ENCODE data around the gene HNRNPUL2. TPM values are rescaled to one million over a fixed set of nuclear protein-coding genes. Genes with fewer than 3 reads are reported as not detected.
A peak's percentile ranks its signal among the peaks of the same experiment; 100 is the strongest.

HNRNPUL2 gene
- total RNA-seq, 1 experiment from 2014 or later, result 36.4 TPM

- peaks cover 78% of the 10 kb centered on the region for H3K36me3 Mint-ChIP-seq (ENCODE audit: insufficient read depth, unreplicated experiment)
- DNase-seq (ENCODE audit: unreplicated experiment), result peak; percentile 65
- peaks cover 3% of the 10 kb centered on the region for H3K4me1 Mint-ChIP-seq (ENCODE audit: insufficient read depth, unreplicated experiment)
- TF ChIP-seq, protein P1, sequence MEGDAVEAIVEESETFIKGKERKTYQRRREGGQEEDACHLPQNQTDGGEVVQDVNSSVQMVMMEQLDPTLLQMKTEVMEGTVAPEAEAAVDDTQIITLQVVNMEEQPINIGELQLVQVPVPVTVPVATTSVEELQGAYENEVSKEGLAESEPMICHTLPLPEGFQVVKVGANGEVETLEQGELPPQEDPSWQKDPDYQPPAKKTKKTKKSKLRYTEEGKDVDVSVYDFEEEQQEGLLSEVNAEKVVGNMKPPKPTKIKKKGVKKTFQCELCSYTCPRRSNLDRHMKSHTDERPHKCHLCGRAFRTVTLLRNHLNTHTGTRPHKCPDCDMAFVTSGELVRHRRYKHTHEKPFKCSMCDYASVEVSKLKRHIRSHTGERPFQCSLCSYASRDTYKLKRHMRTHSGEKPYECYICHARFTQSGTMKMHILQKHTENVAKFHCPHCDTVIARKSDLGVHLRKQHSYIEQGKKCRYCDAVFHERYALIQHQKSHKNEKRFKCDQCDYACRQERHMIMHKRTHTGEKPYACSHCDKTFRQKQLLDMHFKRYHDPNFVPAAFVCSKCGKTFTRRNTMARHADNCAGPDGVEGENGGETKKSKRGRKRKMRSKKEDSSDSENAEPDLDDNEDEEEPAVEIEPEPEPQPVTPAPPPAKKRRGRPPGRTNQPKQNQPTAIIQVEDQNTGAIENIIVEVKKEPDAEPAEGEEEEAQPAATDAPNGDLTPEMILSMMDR (IDR thresholded peaks at IDR 0.05; ENCODE audit: unreplicated experiment), result no peak
- H3K9me3 Mint-ChIP-seq (ENCODE audit: unreplicated experiment), result no peaks in the 10 kb centered on the region
- H3K27me3 Mint-ChIP-seq (ENCODE audit: insufficient read depth, unreplicated experiment), result no peaks in the 10 kb centered on the region
- CTCF ChIA-PET, result interaction anchor here (0.6 to 1.4 kb wide), 11 partner anchors 9 to 270 kb away, joined by 3 to 7 read pairs (median 3); no protein-coding TSS in a partner anchor
- peak overlapping the region; percentile 91 for H3K27ac Mint-ChIP-seq (ENCODE audit: low read depth, unreplicated experiment)
- TSS peak; percentile 57 for BruUV-seq (replicated peaks)
- POLR2A ChIA-PET, result interaction anchor here (0.5 to 10.6 kb wide), 54 partner anchors 9 to 1272 kb away, joined by 3 to 222 read pairs (median 6); partner anchors contain the start of genes AHNAK, B3GAT3, EEF1G and EML3
- intact Hi-C loops (cut with micrococcal nuclease), result loop anchor here (1.0 kb wide), 1 partner anchor 11 kb away; the partner anchor contains the start of gene INTS5
- H3K4me3 Mint-ChIP-seq (ENCODE audit: unreplicated experiment), result peak overlapping the region; percentile 98
Observed at GRCh38 chr11:62664405-62665074, 62.7 kb downstream of the HNRNPUL2 start.

Other genes with a start within 250 kb of the HNRNPUL2 start
- 416 and 429 TPM in 2 replicates for gene AHNAK, start 180.7 kb downstream of the HNRNPUL2 start, total RNA-seq (2022)
- gene EEF1G, start 153.6 kb downstream of the HNRNPUL2 start, total RNA-seq (2022), result 1,510 and 1,855 TPM in 2 replicates
- 26.0 and 28.3 TPM in 2 replicates for gene TUT1, start 135.9 kb downstream of the HNRNPUL2 start, total RNA-seq (2022)
- gene MTA2, start 125.6 kb downstream of the HNRNPUL2 start, total RNA-seq (2022), result 139 and 176 TPM in 2 replicates
- gene EML3, start 114.7 kb downstream of the HNRNPUL2 start, total RNA-seq (2022), result 33.9 and 43.7 TPM in 2 replicates
- 2.5 and 2.9 TPM in 2 replicates for gene ROM1, start 114.2 kb downstream of the HNRNPUL2 start, total RNA-seq (2022)
- gene B3GAT3, start 105.5 kb downstream of the HNRNPUL2 start, total RNA-seq (2022), result 40.1 and 42.4 TPM in 2 replicates
- gene GANAB, start 80.8 kb downstream of the HNRNPUL2 start, total RNA-seq (2022), result 364 and 374 TPM in 2 replicates
- gene INTS5, start 74.2 kb downstream of the HNRNPUL2 start, total RNA-seq (2022), result 17.4 and 19.3 TPM in 2 replicates
- 81.2 and 91.6 TPM in 2 replicates for gene C11orf98, start 62.2 kb downstream of the HNRNPUL2 start, total RNA-seq (2022)
- gene CSKMT, start 62.1 kb downstream of the HNRNPUL2 start, total RNA-seq (2022), result 15.4 and 31.2 TPM in 2 replicates
- 11.6 and 13.8 TPM in 2 replicates for gene UQCC3, start 55.8 kb downstream of the HNRNPUL2 start, total RNA-seq (2022)
- 8.3 and 8.7 TPM in 2 replicates for gene LBHD1, start 55.2 kb downstream of the HNRNPUL2 start, total RNA-seq (2022)
- 146 and 153 TPM in 2 replicates for gene UBXN1, start 48.4 kb downstream of the HNRNPUL2 start, total RNA-seq (2022)
- gene LRRN4CL, start 37.9 kb downstream of the HNRNPUL2 start, total RNA-seq (2022), result 0.42 and 0.81 TPM in 2 replicates
- gene BSCL2, start 20.0 kb downstream of the HNRNPUL2 start, total RNA-seq (2022), result 33.1 and 46.6 TPM in 2 replicates
- not detected in 2 replicates for gene GNG3, start 19.8 kb downstream of the HNRNPUL2 start, total RNA-seq (2022)
- 27.3 and 31.9 TPM in 2 replicates for gene TTC9C, start 1.0 kb upstream of the HNRNPUL2 start, total RNA-seq (2022)
- gene ZBTB3, start 26.7 kb upstream of the HNRNPUL2 start, total RNA-seq (2022), result 7.1 and 11.6 TPM in 2 replicates
- 95.0 and 95.1 TPM in 2 replicates for gene POLR2G, start 34.1 kb upstream of the HNRNPUL2 start, total RNA-seq (2022)
- 11.6 and 12.0 TPM in 2 replicates for gene TAF6L, start 43.9 kb upstream of the HNRNPUL2 start, total RNA-seq (2022)
- 45.1 and 47.8 TPM in 2 replicates for gene TMEM179B, start 59.9 kb upstream of the HNRNPUL2 start, total RNA-seq (2022)
- 9.6 and 9.9 TPM in 2 replicates for gene TMEM223, start 64.5 kb upstream of the HNRNPUL2 start, total RNA-seq (2022)
- gene NXF1, start 78.0 kb upstream of the HNRNPUL2 start, total RNA-seq (2022), result 47.6 and 53.3 TPM in 2 replicates
- gene STX5, start 104.6 kb upstream of the HNRNPUL2 start, total RNA-seq (2022), result 71.8 and 72.0 TPM in 2 replicates
- not detected in 2 replicates for gene TEX54, start 105.4 kb upstream of the HNRNPUL2 start, total RNA-seq (2022)
- 91.3 and 115 TPM in 2 replicates for gene WDR74, start 112.1 kb upstream of the HNRNPUL2 start, total RNA-seq (2022)
- 838 and 896 TPM in 2 replicates for gene SLC3A2, start 153.4 kb upstream of the HNRNPUL2 start, total RNA-seq (2022)
- gene CHRM1, start 193.9 kb upstream of the HNRNPUL2 start, total RNA-seq (2022), result not detected in 2 replicates

Data from MCF 10A (cell line).